PC-3 (cell line): ENCODE measurements around the gene MTCL3.

ENCODE experiments used
- CTCF ChIP-seq: fragments of 300-600 bp; sonication (generic); conservative IDR thresholded peaks from 2 replicates; pipeline ENCODE4 v1.5.1; 2017; ENCODE audit warnings: antibody characterized with exemption, low read depth, mild to moderate bottlenecking, low read length
- EZH2 ChIP-seq: fragments of 300-600 bp; sonication (generic); IDR thresholded peaks from one replicate; pipeline ENCODE4 v1.6.1; 2017; ENCODE audit warnings: antibody characterized with exemption, mild to moderate bottlenecking, low read length; ENCODE audit not compliant: unreplicated experiment
- EZH2phosphoT487 ChIP-seq: fragments of 300-600 bp; sonication (generic); IDR thresholded peaks from 2 replicates; pipeline ENCODE4 v1.6.1; 2018; ENCODE audit warnings: mild to moderate bottlenecking, antibody characterized with exemption, low read length, borderline replicate concordance

- TF ChIP-seq CTCF: no peak
- no peak for TF ChIP-seq EZH2phosphoT487
- TF ChIP-seq EZH2: no peak
Observed at GRCh38 chr6:127564761-127565160, 45.6 kb upstream of the MTCL3 start.
